HepG2 (cell line): ENCODE results near the gene CDR2L. TPM values are rescaled to one million over a fixed set of nuclear protein-coding genes. Genes with fewer than 3 reads are reported as not detected.

ENCODE experiments used
- EEA1 ChIP-seq: sonication (generic); formaldehyde crosslinking; IDR thresholded peaks from 2 replicates; pipeline ENCODE4 v1.5.1; 2020; ENCODE audit warnings: mild to moderate bottlenecking, missing genetic modification reagents, borderline replicate concordance
- HNRNPL ChIP-seq: fragments of 200-400 bp; formaldehyde crosslinking; IDR thresholded peaks from 2 replicates; pipeline ENCODE4 v1.6.1; 2017; ENCODE audit warnings: mild to moderate bottlenecking, low read depth, low read length
- JUNB ChIP-seq: sonication (generic); formaldehyde crosslinking; IDR thresholded peaks from 2 replicates; pipeline ENCODE4 v1.8.0; 2022; ENCODE audit warnings: missing genetic modification reagents, mild to moderate bottlenecking, borderline replicate concordance
- MAFF ChIP-seq: IDR thresholded peaks from 2 replicates; pipeline ENCODE4 v1.6.1; 2011; ENCODE audit warnings: low read depth, low read length, improper control_type of control experiment
- MBD4 ChIP-seq: IDR thresholded peaks from 2 replicates; pipeline ENCODE4 v1.6.1; 2012; ENCODE audit warnings: low read length, inconsistent platforms, borderline replicate concordance
- MED8 ChIP-seq: sonication (generic); formaldehyde crosslinking; IDR thresholded peaks from 2 replicates; pipeline ENCODE4 v1.8.1; 2023; ENCODE audit warnings: mild to moderate bottlenecking, missing genetic modification reagents; ENCODE audit not compliant: insufficient replicate concordance
- MLXIP ChIP-seq: sonication (generic); formaldehyde crosslinking; IDR thresholded peaks from 2 replicates; pipeline ENCODE4 v1.9.0; 2021; ENCODE audit warnings: missing genetic modification reagents, borderline replicate concordance
- NR2F1 ChIP-seq, 2 experiments: fragments of 450-650 bp in 1 of 2; formaldehyde crosslinking in 1 of 2; IDR thresholded peaks; 2 replicates each; pipeline versions ENCODE4 v1.5.0 to v1.6.1; 2016 to 2020; ENCODE audit warnings: mild to moderate bottlenecking in 1 of 2, missing compliant biosample characterization in 1 of 2, missing genetic modification reagents in 1 of 2, moderate library complexity in 1 of 2
- RORA ChIP-seq: sonication (generic); formaldehyde crosslinking; IDR thresholded peaks from 2 replicates; pipeline ENCODE4 v1.5.0; 2020; ENCODE audit warnings: mild to moderate bottlenecking, missing genetic modification reagents, moderate library complexity
- SRY ChIP-seq: sonication (generic); formaldehyde crosslinking; IDR thresholded peaks from 2 replicates; pipeline ENCODE4 v1.8.0; 2022; ENCODE audit warnings: mild to moderate bottlenecking, missing genetic modification reagents
- TCF7 ChIP-seq: sonication (generic); IDR thresholded peaks from 2 replicates; pipeline ENCODE4 v1.6.1; 2016; ENCODE audit warnings: antibody characterized with exemption, low read depth
- ZBTB25 ChIP-seq: IDR thresholded peaks from 2 replicates; pipeline ENCODE4 v1.6.1; 2018; ENCODE audit warnings: missing genetic modification reagents
- ZFY ChIP-seq: sonication (generic); formaldehyde crosslinking; IDR thresholded peaks from 2 replicates; pipeline ENCODE4 v1.4.0; 2020; ENCODE audit warnings: missing genetic modification reagents
- ZNF138 ChIP-seq: sonication (generic); formaldehyde crosslinking; IDR thresholded peaks from 2 replicates; pipeline ENCODE4 v1.5.0; 2020; ENCODE audit warnings: mild to moderate bottlenecking, low read depth, missing genetic modification reagents
- ZNF143 ChIP-seq: sonication (generic); formaldehyde crosslinking; IDR thresholded peaks from 2 replicates; pipeline ENCODE4 v1.4.0; 2020; ENCODE audit warnings: missing genetic modification reagents
- ZNF160 ChIP-seq: sonication (generic); formaldehyde crosslinking; IDR thresholded peaks from 2 replicates; pipeline ENCODE4 v1.8.0; 2022; ENCODE audit warnings: mild to moderate bottlenecking, inconsistent platforms, missing genetic modification reagents
- ZNF564 ChIP-seq: sonication (generic); formaldehyde crosslinking; IDR thresholded peaks from 2 replicates; pipeline ENCODE4 v1.8.1; 2023; ENCODE audit warnings: mild to moderate bottlenecking, missing genetic modification reagents
- ZZZ3 ChIP-seq: sonication (generic); formaldehyde crosslinking; IDR thresholded peaks from 2 replicates; pipeline ENCODE4 v1.4.0; 2020; ENCODE audit warnings: missing genetic modification reagents, mild to moderate bottlenecking, borderline replicate concordance
- polyA plus RNA-seq, 8 experiments: library from polyadenylated mRNA; depleted of rRNA in 3 of 8; stranded (reverse) in 7 of 8; unstranded in 1 of 8; fragments of >200 nt; fragmentation: Illumina TruSeq in 4 of 8; extraction: Trizol in 4 of 8; gene quantifications; 2 replicates each; pipeline versions ENCODE4 v1.2.1 to v1.2.3, GENCODE V29; 2011 to 2016; ENCODE audit warnings: low read depth in 4 of 8, missing spikeins in 1 of 8, mixed read lengths in 1 of 8; ENCODE audit not compliant: insufficient read depth in 1 of 8
- total RNA-seq, 5 experiments: library from RNA; depleted of rRNA; stranded (reverse); fragments of >200 nt; fragmentation: Illumina TruSeq; extraction: Trizol; gene quantifications; 2 replicates each; pipeline ENCODE4 v1.2.3, GENCODE V29; 2016; ENCODE audit warnings: low read depth in 1 of 5
- TF ChIP-seq, protein P1 (sequence below): sonication (generic); formaldehyde crosslinking; IDR thresholded peaks from 2 replicates; pipeline ENCODE4 v1.8.1; 2023; ENCODE audit warnings: mild to moderate bottlenecking, inconsistent platforms, moderate library complexity, missing genetic modification reagents, borderline replicate concordance
- TF ChIP-seq, protein P2 (sequence below): sonication (generic); formaldehyde crosslinking; IDR thresholded peaks from 2 replicates; pipeline ENCODE4 v1.5.0; 2020; ENCODE audit warnings: mild to moderate bottlenecking, missing genetic modification reagents

The CDR2L gene
- total and polyA plus RNA-seq, 2 of the 13 experiments (the other 11 are each of a cell fraction or from before 2014, with no cell fraction given): 1.9 to 2.1 TPM

DNA sequence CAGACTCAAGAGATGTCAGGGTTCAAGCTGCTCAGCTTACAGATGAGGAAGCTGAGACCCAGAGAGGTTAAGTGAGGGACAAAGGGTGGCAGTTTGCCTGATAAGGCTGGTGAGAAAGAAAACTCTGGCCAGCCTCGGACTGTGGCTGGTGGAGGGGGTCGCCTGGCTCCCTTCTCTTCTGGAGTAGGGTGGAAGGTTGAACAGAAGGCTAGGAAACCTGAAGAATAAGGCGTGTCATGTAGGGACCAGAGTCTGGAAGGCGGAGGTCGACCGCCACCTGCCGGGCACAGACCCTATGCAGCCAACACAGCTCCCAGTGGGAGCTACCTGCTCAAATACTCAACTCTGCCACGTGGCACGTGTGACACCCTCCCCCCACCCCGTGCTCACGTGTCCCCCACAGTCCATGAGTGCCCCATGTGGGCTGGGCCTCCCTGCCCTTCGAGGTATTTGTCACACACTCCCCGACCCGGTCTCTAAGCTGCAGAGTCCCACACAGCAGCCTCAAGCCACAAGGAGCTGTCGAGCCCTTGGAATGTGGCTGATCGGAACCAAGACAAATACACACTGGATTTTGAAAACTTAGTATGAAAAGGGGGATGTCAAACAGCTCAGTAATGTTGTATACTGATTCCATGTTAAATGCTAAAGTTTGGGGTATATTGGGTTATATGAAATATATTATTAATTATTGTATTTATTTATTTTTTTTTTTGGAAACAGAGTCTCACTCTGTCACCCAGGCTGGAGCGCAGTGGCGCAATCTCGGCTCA is 26.7 kb upstream of the CDR2L start (continued):
- TF ChIP-seq ZBTB25 (CRISPR knock-in tag) (peak; percentile 84), MLXIP (CRISPR knock-in tag) (peak; percentile 29; the same call in 1 of the 2 replicates), ZNF143 (CRISPR knock-in tag) (peak; percentile 33; the same call in 1 of the 2 replicates), MBD4 (no peak), MAFF (no peak), ZZZ3 (no peak), ZNF138 (CRISPR knock-in tag) (no peak), SRY (CRISPR knock-in tag) (peak; percentile 24; the same call in 1 of the 2 replicates), HNRNPL (no peak), EEA1 (CRISPR knock-in tag) (peak; percentile 72; the same call in 1 of the 2 replicates), TCF7 (no peak), MED8 (CRISPR knock-in tag) (no peak), RORA (CRISPR knock-in tag) (no peak), ZFY (CRISPR knock-in tag) (peak; percentile 61; the same call in 1 of the 2 replicates), ZNF564 (0 out of 2 replicates have a peak, but pooled peaks have one; percentile 63), JUNB (CRISPR knock-in tag) (0 out of 2 replicates have a peak, but pooled peaks have one; percentile 34), ZNF160 (CRISPR knock-in tag) (0 out of 2 replicates have a peak, but pooled peaks have one; percentile 64), NR2F1 (CRISPR knock-in tag; IDR thresholded peaks at IDR 0.05) (no peak)
- TF ChIP-seq, protein P1, sequence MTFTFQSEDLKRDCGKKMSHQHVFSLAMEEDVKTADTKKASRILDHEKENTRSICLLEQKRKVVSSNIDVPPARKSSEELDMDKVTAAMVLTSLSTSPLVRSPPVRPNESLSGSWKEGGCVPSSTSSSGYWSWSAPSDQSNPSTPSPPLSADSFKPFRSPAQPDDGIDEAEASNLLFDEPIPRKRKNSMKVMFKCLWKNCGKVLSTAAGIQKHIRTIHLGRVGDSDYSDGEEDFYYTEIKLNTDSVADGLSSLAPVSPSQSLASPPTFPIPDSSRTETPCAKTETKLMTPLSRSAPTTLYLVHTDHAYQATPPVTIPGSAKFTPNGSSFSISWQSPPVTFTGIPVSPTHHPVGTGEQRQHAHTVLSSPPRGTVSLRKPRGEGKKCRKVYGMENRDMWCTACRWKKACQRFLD: no peak; the same call in 1 of the 2 replicates
- TF ChIP-seq, protein P2, sequence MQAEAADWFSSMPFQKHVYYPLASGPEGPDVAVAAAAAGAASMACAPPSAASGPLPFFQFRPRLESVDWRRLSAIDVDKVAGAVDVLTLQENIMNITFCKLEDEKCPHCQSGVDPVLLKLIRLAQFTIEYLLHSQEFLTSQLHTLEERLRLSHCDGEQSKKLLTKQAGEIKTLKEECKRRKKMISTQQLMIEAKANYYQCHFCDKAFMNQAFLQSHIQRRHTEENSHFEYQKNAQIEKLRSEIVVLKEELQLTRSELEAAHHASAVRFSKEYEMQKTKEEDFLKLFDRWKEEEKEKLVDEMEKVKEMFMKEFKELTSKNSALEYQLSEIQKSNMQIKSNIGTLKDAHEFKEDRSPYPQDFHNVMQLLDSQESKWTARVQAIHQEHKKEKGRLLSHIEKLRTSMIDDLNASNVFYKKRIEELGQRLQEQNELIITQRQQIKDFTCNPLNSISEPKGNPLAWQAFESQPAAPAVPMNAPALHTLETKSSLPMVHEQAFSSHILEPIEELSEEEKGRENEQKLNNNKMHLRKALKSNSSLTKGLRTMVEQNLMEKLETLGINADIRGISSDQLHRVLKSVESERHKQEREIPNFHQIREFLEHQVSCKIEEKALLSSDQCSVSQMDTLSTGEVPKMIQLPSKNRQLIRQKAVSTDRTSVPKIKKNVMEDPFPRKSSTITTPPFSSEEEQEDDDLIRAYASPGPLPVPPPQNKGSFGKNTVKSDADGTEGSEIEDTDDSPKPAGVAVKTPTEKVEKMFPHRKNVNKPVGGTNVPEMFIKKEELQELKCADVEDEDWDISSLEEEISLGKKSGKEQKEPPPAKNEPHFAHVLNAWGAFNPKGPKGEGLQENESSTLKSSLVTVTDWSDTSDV (CRISPR knock-in tag): peak; percentile 56; the same call in 1 of the 2 replicates
